ENCODE data around the gene PRSS21. TPM values are rescaled to one million over a fixed set of nuclear protein-coding genes. Genes with fewer than 3 reads are reported as not detected.

Gene PRSS21
- polyA plus RNA-seq, 3 donors = 2.1 to 9.0 (median 3.1) TPM

DNA sequence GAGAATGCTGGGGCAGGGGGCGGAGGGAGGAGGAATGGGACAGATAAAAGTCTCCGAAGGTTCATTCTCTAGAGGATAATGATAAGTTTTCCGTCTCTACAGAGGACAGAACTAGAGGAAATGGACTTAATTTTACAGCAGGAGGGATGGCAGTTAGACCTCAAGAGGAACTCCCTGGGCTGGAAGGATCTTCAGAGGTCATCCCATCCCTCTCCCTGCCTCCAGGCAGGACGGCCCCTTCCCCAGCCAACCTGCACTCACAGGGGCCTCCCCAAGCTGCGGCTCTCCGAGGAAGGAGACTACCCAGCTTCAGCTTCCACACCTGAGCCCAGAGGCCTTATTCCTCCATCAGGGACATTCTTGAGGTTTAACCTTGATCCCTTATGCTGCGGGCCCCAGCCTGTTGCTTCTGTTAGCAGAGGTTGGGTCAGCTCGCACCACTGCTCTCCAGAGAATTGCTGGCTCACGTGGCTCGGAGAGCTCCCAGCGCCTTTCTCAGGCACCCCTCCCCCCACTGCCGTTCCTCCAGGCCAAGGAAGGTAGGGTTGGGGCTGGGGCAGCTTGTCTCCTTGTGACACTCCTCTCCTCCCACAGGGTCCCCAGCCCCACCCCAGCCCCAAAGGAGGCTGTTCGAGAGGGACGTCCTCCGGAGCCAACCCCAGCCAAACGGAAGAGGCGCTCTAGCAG is 48.5 kb upstream of the PRSS21 start:
- Mint-ChIP-seq H3K27ac (peak overlapping the region in 4 of 7 donors; percentile 20 to 74 (median 54)), H3K4me3 (no peak overlapping the region), H3K27me3 (ENCODE audit: low read depth in 3 of 3) (peaks cover 0 to 4% (median 0%) of the 10 kb centered on the region in 3 donors), H3K4me1 (peaks cover 6% of the 10 kb centered on the region), H3K36me3 (peaks cover 93 to 100% of the 10 kb centered on the region in 2 donors), H3K9me3 (peaks cover 0 to 1% (median 0%) of the 10 kb centered on the region in 7 donors)
- peaks cover 100% of the 10 kb centered on the region for H4K20me1 ChIP-seq (ENCODE audit: insufficient read depth, low read length)
- TF ChIP-seq, protein P1, sequence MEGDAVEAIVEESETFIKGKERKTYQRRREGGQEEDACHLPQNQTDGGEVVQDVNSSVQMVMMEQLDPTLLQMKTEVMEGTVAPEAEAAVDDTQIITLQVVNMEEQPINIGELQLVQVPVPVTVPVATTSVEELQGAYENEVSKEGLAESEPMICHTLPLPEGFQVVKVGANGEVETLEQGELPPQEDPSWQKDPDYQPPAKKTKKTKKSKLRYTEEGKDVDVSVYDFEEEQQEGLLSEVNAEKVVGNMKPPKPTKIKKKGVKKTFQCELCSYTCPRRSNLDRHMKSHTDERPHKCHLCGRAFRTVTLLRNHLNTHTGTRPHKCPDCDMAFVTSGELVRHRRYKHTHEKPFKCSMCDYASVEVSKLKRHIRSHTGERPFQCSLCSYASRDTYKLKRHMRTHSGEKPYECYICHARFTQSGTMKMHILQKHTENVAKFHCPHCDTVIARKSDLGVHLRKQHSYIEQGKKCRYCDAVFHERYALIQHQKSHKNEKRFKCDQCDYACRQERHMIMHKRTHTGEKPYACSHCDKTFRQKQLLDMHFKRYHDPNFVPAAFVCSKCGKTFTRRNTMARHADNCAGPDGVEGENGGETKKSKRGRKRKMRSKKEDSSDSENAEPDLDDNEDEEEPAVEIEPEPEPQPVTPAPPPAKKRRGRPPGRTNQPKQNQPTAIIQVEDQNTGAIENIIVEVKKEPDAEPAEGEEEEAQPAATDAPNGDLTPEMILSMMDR (IDR thresholded peaks at IDR 0.05) = no peak
- 92% methylated on average over 10 of the region's 17 CpGs for WGBS (ENCODE audit: insufficient coverage)
- DNase-seq = no peak
- intact Hi-C loops (cut with micrococcal nuclease) = no loop called here
- no peaks in the 10 kb centered on the region for H3K9me3 ChIP-seq (replicated peaks in 1 of 2; ENCODE audit: control insufficient read depth in 1 of 2, insufficient read depth in 1 of 2, low read length in 2 of 2)
- H3K79me2 ChIP-seq (ENCODE audit: insufficient read depth, low read length) = peaks cover 53% of the 10 kb centered on the region
- H3K4me2 ChIP-seq (replicated peaks; ENCODE audit: extremely low read depth, low read length, poor library complexity, severe bottlenecking) = no peak overlapping the region
- no peaks in the 10 kb centered on the region for H3K4me1 ChIP-seq (ENCODE audit: control insufficient read depth in 1 of 2, insufficient read depth in 2 of 2, low read length in 2 of 2)
- H3K27ac ChIP-seq (ENCODE audit: low read depth in 1 of 2, low read length in 2 of 2) = peak overlapping the region in 1 of 2 donors; percentile 27
- H3K4me3 ChIP-seq (replicated peaks in 1 of 3; ENCODE audit: low read depth in 2 of 3, low read length in 3 of 3) = no peak overlapping the region
- peaks cover 95 to 100% of the 10 kb centered on the region in 2 donors for H3K36me3 ChIP-seq (replicated peaks in 1 of 2; ENCODE audit: control insufficient read depth in 1 of 2, insufficient read depth in 2 of 2, low read length in 2 of 2)
- H3K27me3 ChIP-seq (ENCODE audit: control insufficient read depth in 2 of 2, insufficient read depth in 2 of 2, low read length in 2 of 2) = no peaks in the 10 kb centered on the region
- H2AFZ ChIP-seq (ENCODE audit: insufficient read depth, low read depth, low read length, poor library complexity, severe bottlenecking) = no peak overlapping the region
- H3K9ac ChIP-seq (ENCODE audit: insufficient read depth, low read length, poor library complexity, severe bottlenecking) = no peak overlapping the region

DNA sequence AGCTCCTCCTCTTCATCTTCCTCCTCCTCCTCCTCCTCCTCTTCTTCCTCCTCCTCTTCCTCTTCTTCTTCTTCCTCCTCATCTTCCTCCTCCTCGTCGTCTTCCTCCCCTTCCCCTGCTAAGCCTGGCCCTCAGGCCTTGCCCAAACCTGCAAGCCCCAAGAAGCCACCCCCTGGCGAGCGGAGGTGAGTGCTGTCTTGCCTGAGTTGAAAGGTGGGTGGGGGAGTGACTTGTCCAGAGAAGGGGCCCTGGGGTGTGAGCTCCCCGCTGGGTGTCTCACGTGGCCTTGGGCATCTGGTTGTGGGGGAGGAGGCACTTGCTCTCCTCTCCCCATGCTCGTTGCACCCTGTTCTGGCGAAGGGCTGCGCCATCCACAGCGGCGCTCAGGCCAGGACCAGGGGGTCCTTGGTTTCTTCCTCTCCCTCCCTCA is 47.9 kb upstream of the PRSS21 start:
- 98% methylated on average over 5 of the region's 11 CpGs for WGBS (ENCODE audit: insufficient coverage)
- Histone ChIP-seq H3K4me2 (replicated peaks; ENCODE audit: extremely low read depth, low read length, poor library complexity, severe bottlenecking) (no peak overlapping the region), H4K20me1 (ENCODE audit: insufficient read depth, low read length) (peaks cover 100% of the 10 kb centered on the region), H2AFZ (ENCODE audit: insufficient read depth, low read depth, low read length, poor library complexity, severe bottlenecking) (no peak overlapping the region), H3K27me3 (ENCODE audit: control insufficient read depth in 2 of 2, insufficient read depth in 2 of 2, low read length in 2 of 2) (no peaks in the 10 kb centered on the region), H3K9me3 (replicated peaks in 1 of 2; ENCODE audit: control insufficient read depth in 1 of 2, insufficient read depth in 1 of 2, low read length in 2 of 2) (no peaks in the 10 kb centered on the region), H3K4me3 (replicated peaks in 1 of 3; ENCODE audit: low read depth in 2 of 3, low read length in 3 of 3) (no peak overlapping the region), H3K27ac (ENCODE audit: low read depth in 1 of 2, low read length in 2 of 2) (peak overlapping the region in 1 of 2 donors; percentile 27), H3K9ac (ENCODE audit: insufficient read depth, low read length, poor library complexity, severe bottlenecking) (no peak overlapping the region), H3K4me1 (ENCODE audit: control insufficient read depth in 1 of 2, insufficient read depth in 2 of 2, low read length in 2 of 2) (no peaks in the 10 kb centered on the region), H3K36me3 (replicated peaks in 1 of 2; ENCODE audit: control insufficient read depth in 1 of 2, insufficient read depth in 2 of 2, low read length in 2 of 2) (peaks cover 95 to 100% of the 10 kb centered on the region in 2 donors), H3K79me2 (ENCODE audit: insufficient read depth, low read length) (peaks cover 47% of the 10 kb centered on the region)
- peaks cover 93 to 100% of the 10 kb centered on the region in 2 donors for H3K36me3 Mint-ChIP-seq
- DNase-seq = no peak
- peaks cover 6% of the 10 kb centered on the region for H3K4me1 Mint-ChIP-seq
- H3K4me3 Mint-ChIP-seq = no peak overlapping the region
- TF ChIP-seq, protein P1 (IDR thresholded peaks at IDR 0.05) = no peak
- H3K9me3 Mint-ChIP-seq = peaks cover 0 to 1% (median 0%) of the 10 kb centered on the region in 7 donors
- peak overlapping the region in 6 of 7 donors; percentile 31 to 76 (median 60) for H3K27ac Mint-ChIP-seq
- peaks cover 0 to 4% (median 0%) of the 10 kb centered on the region in 3 donors for H3K27me3 Mint-ChIP-seq (ENCODE audit: low read depth in 3 of 3)
- intact Hi-C loops (cut with micrococcal nuclease) = no loop called here
